22Rv1 (cell line): Measurements from ENCODE around the gene ZC3HAV1L.

ENCODE experiments used
- ZFX ChIP-seq: fragments of 450-650 bp; IDR thresholded peaks from 2 replicates; pipeline ENCODE4 v1.6.1; 2017; ENCODE audit warnings: antibody characterized with exemption, borderline replicate concordance
- TF ChIP-seq, protein P1 (sequence below): fragments of 450-650 bp; IDR thresholded peaks from 2 replicates; pipeline ENCODE4 v1.5.1; 2017; ENCODE audit warnings: mild to moderate bottlenecking

DNA sequence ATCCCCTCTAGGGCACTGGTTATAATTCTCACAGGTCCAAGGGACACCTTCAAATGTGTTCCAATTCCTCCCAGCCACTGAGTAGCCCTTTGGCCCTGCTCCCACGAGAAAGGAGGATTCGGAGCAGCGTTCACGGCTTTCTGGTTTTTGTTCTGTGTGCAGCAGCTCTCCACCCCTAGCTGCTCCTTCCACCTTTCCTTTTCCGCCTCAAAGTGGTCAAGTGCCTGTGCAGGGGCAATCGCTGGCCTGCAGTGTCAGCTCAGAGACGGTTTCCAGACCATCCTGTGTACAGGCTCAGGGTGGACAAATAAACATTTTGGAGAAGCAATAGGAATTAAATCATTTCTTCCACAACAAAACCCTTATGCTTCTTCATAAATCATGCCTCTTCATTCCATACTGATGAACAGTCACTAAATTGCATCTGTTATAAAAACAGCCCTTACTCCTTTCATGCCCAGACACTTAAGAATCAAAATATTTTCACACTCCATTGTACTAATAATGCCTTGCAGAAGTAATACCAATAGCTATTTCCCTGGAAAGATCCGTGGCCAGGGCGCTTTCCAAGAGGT, 55.8 kb downstream of the ZC3HAV1L start:
- TF ChIP-seq, protein P1, sequence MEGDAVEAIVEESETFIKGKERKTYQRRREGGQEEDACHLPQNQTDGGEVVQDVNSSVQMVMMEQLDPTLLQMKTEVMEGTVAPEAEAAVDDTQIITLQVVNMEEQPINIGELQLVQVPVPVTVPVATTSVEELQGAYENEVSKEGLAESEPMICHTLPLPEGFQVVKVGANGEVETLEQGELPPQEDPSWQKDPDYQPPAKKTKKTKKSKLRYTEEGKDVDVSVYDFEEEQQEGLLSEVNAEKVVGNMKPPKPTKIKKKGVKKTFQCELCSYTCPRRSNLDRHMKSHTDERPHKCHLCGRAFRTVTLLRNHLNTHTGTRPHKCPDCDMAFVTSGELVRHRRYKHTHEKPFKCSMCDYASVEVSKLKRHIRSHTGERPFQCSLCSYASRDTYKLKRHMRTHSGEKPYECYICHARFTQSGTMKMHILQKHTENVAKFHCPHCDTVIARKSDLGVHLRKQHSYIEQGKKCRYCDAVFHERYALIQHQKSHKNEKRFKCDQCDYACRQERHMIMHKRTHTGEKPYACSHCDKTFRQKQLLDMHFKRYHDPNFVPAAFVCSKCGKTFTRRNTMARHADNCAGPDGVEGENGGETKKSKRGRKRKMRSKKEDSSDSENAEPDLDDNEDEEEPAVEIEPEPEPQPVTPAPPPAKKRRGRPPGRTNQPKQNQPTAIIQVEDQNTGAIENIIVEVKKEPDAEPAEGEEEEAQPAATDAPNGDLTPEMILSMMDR = no peak
- TF ChIP-seq ZFX = no peak
